Eye (tissue), 1 donor: Measurements from ENCODE around the gene HCN3.
"Not testable (repeated sequence)": the region's sequence is repeated elsewhere in the genome, so short reads cannot be mapped to it uniquely, and the experiment has no call there.

Experiments used
- DNase-seq: peaks from one replicate; pipeline ENCODE4 v3.0.0-alpha.2; 2015

The HCN3 gene

GRCh38 chr1:155285631-155286044 is 8.4 kb downstream of the HCN3 start:
- no peak for DNase-seq

- no peak for DNase-seq
Observed at GRCh38 chr1:155286544-155286943, 9.3 kb downstream of the HCN3 start.

DNA sequence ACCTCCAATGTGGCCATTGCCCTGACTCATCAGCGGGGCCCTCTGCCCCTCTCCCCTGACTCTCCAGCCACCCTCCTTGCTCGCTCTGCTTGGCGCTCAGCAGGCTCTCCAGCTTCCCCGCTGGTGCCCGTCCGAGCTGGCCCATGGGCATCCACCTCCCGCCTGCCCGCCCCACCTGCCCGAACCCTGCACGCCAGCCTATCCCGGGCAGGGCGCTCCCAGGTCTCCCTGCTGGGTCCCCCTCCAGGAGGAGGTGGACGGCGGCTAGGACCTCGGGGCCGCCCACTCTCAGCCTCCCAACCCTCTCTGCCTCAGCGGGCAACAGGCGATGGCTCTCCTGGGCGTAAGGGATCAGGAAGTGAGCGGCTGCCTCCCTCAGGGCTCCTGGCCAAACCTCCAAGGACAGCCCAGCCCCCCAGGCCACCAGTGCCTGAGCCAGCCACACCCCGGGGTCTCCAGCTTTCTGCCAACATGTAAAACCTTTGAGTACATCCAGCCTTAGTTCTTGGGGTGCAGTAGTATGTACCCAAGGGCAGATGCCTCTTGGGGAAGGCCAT is 10.8 kb downstream of the HCN3 start:
- DNase-seq: no peak

DNA sequence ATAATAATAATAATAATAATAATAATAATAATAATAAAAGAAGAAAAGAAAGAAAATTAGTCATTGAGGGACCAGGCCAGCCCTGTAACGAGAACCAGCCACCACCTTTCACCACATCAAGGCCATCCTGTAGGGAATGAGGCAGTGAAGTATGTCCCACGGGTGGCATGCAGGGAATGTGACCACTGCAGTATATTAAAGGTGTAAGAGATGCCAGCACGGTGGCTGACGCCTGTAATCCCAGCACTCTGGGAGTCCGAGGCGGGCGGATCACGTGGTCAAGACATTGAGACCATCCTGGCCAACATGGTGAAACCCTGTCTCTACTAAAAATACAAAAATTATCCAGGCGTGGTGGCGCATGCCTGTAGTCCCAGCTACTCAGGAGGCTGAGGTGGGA is 13.7 kb downstream of the HCN3 start:
- DNase-seq: not testable (repeated sequence)

- DNase-seq: no peak
Observed at GRCh38 chr1:155293086-155293749, 16.0 kb downstream of the HCN3 start.

- DNase-seq: no peak
Observed at GRCh38 chr1:155294520-155295182, 17.4 kb downstream of the HCN3 start.

GRCh38 chr1:155295183-155295941 is 18.1 kb downstream of the HCN3 start:
- DNase-seq: no peak

DNA sequence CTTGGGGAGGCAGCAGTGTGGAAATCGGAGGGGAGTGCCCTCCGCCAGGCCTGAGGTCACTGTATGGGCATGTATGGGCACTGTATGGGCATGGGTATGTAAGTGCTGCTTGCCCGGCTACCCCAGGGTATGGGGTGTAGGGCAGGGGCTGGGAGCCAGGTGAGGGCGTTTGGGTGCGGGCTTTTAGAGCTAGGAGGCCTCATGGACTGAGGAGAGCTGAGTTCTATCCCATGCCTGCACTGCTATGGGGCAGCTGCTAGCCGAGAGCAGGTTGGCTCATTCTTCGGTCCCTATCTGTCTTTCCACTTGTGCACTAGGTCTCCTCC is 18.6 kb downstream of the HCN3 start:
- DNase-seq: no peak

DNA sequence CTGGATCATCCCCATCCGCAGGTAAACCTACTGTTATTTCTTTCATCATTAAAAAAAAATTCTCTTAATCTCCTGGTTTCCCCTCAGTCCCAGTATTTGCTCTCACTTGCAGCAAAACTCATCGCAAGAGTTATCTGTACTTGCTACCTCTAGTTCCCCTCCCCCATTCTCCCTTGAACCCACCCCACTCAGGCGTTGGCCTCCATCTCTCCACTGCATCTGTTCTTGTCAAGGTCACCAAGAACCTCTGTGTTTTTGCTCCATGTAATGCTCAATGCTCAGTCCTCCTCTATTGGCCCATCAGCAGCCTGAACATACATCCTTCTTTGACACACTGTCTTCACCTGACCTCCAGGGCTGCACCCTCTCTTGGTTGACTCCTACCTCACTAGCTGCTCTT is 19.4 kb downstream of the HCN3 start:
- no peak for DNase-seq

GRCh38 chr1:155297384-155297783 is 20.1 kb downstream of the HCN3 start:
- DNase-seq: no peak

DNA sequence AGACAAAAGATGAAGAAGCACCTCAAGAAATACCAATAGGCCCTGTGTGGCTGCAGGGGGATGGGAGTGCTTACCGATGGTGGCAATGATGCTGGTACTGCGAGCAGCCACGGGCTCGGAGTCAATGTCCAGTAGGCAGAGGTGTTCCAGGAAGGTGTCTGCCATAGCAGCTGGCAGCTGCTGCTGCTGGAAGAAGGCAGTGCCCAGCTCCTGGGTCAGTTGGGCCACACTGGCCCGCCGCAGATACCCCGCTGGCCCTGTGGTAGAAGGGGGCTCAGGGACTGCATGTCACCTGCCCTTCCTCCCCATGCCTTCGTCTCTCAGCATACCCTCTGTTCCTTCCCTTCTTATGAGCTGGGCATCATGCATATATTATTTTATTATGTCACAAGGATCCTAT is 22.8 kb downstream of the HCN3 start:
- DNase-seq: no peak

- no peak for DNase-seq
Observed at GRCh38 chr1:155300553-155301329, 23.5 kb downstream of the HCN3 start.

GRCh38 chr1:155301342-155301841 is 24.1 kb downstream of the HCN3 start, which contains the start of gene PKLR:
Gene PKLR (minus strand): TSS chr1:155301438. CDS start chr1:155301395, 43 bp downstream.
- no peak for DNase-seq

DNA sequence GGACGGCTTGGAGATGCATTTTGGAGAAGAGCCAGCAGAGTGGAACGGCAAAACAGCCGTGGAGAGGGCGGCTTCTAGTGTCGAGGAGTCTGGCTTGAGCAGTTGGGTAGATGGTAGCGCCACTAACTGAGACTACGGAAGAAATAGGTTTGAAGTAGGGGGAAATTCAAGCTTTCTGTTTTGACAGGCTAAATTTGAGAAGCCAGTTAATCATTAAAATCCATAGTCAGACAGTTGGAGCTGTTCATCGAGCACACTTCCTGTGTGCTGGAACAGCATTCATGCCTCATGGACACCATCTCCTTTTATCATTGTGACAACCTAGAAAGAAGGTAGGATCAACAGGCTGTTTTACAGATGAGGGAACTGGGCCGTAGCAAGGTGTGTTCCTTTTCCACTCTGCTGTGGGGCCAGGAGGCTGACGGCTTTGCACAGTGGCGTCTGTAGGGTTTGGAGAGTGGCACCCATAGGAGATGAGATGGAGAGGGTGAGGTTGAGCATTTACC is 27.3 kb downstream of the HCN3 start:
- DNase-seq: no peak

DNA sequence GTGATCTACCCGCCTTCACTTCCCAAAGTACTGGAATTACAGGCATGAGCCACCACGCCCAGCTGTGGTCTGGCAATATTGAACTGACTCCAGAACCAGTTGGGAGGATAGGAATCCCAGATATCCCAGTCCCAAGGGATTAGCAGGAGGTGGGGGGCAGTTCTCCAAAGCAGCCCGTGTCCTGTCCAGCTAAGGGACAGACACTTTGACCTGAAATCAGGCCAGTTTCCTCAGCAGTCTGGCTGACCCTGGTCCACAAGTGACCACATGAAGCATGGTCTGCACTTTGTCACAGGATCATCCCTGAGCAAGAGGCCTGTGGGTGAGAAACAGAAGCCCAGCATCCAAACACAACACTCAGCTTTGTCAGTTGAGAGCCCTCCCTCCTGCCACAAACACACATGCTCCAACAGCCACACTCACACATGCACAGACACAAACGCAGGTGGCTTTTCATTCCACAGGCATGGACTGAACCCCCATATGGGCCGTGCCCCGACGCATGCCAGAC is 28.7 kb downstream of the HCN3 start:
- DNase-seq: no peak

DNA sequence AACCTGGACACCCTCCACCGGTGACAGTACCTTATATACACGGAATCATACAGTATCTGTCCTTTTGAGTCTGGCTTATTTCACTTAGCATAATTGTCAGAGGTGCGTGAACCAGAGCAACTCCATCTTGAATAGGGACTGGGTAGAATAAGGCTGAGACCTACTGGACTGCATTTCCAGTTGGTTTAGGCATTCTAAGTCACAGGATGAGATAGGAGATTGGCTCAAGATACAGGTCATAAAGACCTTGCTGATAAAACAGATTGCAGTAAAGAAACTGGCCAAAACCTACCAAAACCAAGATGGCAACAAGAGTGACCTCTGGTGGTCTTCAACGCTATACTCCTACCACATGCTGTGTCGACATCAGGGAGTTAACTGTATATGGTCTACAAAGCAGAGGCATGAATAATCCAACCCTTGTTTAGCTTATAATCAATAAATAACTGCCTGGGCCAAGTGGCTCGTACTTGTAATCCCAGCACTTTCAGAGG is 30.0 kb downstream of the HCN3 start:
- peak; percentile 53 for DNase-seq

- DNase-seq: peak; percentile 99
Observed at GRCh38 chr1:155308493-155309422, 31.5 kb downstream of the HCN3 start, which contains the start of gene FDPS. Gene FDPS (plus strand): TSS chr1:155308866. CDS start chr1:155309790, 924 bp downstream.

DNA sequence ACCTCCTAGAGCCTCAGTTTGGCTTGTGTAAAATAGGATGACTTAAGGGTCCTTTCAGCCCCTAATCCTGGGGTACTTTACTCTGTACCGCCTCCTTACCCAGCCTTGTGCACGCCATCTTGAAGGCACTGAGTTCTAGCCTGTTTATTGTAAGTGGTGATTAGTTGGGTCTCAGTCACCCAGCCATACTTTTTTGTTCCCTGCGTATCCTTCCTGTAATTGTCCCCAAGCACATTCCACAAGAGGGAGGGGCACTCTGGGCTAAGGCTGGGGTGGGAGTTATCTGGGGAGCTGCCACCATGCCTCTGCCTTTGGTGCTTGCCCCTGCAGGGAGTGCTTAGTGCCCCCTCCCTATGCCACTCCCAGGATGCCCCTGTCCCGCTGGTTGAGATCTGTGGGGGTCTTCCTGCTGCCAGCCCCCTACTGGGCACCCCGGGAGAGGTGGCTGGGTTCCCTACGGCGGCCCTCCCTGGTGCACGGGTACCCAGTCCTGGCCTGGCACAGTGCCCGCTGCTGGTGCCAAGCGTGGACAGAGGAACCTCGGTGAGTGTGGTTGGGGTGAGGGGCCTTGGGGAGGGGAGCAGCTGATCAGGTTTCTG is 32.3 kb downstream of the HCN3 start:
- DNase-seq: no peak

- DNase-seq: no peak
Observed at GRCh38 chr1:155313261-155313660, 36.0 kb downstream of the HCN3 start.

DNA sequence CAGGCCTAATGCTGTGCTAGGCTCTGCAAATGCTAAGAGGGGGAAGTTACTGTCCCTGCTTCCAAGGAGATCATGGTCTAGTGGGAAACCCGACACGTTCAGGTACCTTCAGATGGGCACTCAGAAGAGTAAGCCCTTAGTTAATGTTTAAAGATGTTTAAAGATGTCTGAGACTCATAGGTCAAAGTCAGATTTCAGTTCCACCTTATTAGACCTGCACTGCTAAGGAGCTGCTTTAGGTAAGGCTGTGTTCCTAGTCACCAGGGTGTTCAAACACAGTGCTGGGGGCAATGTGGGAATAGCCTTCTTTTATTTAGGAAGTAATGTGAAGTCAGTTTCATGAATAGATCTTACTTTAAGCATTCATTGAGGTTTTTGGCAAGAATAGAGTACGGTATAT is 39.7 kb downstream of the HCN3 start:
- no peak for DNase-seq
